ENCODE data around the gene MLLT6. TPM values are rescaled to one million over a fixed set of nuclear protein-coding genes. Genes with fewer than 3 reads are reported as not detected.

The MLLT6 gene
- total and polyA plus RNA-seq, 2 of the 13 experiments (the other 11 are each of a cell fraction or from before 2014, with no cell fraction given) = 50.7 to 69.5 TPM

GRCh38 chr17:38705803-38706504, 881 bp downstream of the MLLT6 start (continued):
- TF ChIP-seq JUNB (CRISPR knock-in tag; IDR thresholded peaks at IDR 0.05; ENCODE audit: borderline replicate concordance) = no peak
- TF ChIP-seq ZNF564 (CRISPR knock-in tag; IDR thresholded peaks at IDR 0.05) = no peak
- TF ChIP-seq ZBTB33 (CRISPR knock-in tag; IDR thresholded peaks at IDR 0.05) = no peak
- TF ChIP-seq IKZF1 (IDR thresholded peaks at IDR 0.05) = no peak
- TF ChIP-seq ZBTB10 (CRISPR knock-in tag; IDR thresholded peaks at IDR 0.05; ENCODE audit: borderline replicate concordance) = no peak
- TF ChIP-seq REST (IDR thresholded peaks at IDR 0.05; ENCODE audit: borderline replicate concordance in 1 of 2, low read depth in 1 of 2, low read length in 2 of 2) = no peak; a peak in 1 of 4 replicates
- no peak for TF ChIP-seq ZNF24 (IDR thresholded peaks at IDR 0.05)
- TF ChIP-seq RFX5 (IDR thresholded peaks at IDR 0.05; ENCODE audit: low read depth, low read length) = no peak
- 0 out of 2 replicates have a peak, but pooled peaks have one; percentile 41 for TF ChIP-seq ZNF788 (CRISPR knock-in tag; IDR thresholded peaks at IDR 0.05; ENCODE audit: borderline replicate concordance)
- no peak for TF ChIP-seq ZNF275 (CRISPR knock-in tag; IDR thresholded peaks at IDR 0.05; ENCODE audit: borderline replicate concordance)
- 0 out of 2 replicates have a peak, but pooled peaks have one; percentile 32 for TF ChIP-seq ZNF160 (CRISPR knock-in tag; IDR thresholded peaks at IDR 0.05)
- no peak for TF ChIP-seq CENPBD1 (CRISPR knock-in tag; IDR thresholded peaks at IDR 0.05; ENCODE audit: borderline replicate concordance, low read depth)
- TF ChIP-seq TFAP4 (IDR thresholded peaks at IDR 0.05; ENCODE audit: borderline replicate concordance, low read depth) = no peak; the same call in 1 of the 2 replicates
- TF ChIP-seq ZFP1 (CRISPR knock-in tag; IDR thresholded peaks at IDR 0.05) = no peak
- TF ChIP-seq ZNF768 (CRISPR knock-in tag; IDR thresholded peaks at IDR 0.05) = no peak
- TF ChIP-seq ZNF335 (CRISPR knock-in tag; IDR thresholded peaks at IDR 0.05) = no peak
- TF ChIP-seq ZBTB38 (CRISPR knock-in tag; IDR thresholded peaks at IDR 0.05) = no peak
- TF ChIP-seq PAWR (CRISPR knock-in tag; IDR thresholded peaks at IDR 0.05; ENCODE audit: borderline replicate concordance) = 0 out of 2 replicates have a peak, but pooled peaks have one; percentile 54

Data from HepG2 (cell line).